K562 (cell line): ENCODE measurements around the gene METRN. TPM values are rescaled to one million over a fixed set of nuclear protein-coding genes. Genes with fewer than 3 reads are reported as not detected.

ENCODE experiments used
- ATAC-seq: fragments of 200-7000 bp; cut with Tn5 transposase; 3 replicates; pipeline ENCODE4 v1.9.1; 2020; ENCODE audit warnings: moderate library complexity
- BruUV-seq: library from RNA; stranded (reverse); fragments of 400-500 nt; replicated peaks from 2 replicates; lab custom pipeline; 2021; lab: Mats Ljungman, UMichigan
- CTCF ChIA-PET: fragments of 300-600 bp; formaldehyde crosslinking; extraction: SDS; loops from one replicate; lab custom pipeline; 2021; ENCODE audit warnings: low intra/inter-chr PET ratio; lab: Yijun Ruan, JAX
- POLR2A ChIA-PET: fragments of 300-600, 350-650 bp; sonication (Branson Sonifier 250); formaldehyde crosslinking; extraction: SDS; loops from one replicate; lab custom pipeline; 2021; ENCODE audit warnings: antibody characterized with exemption, inconsistent platforms; lab: Yijun Ruan, JAX
- DNase-seq, 4 experiments: peaks; one replicate each; pipeline versions ENCODE4 v3.0.0 to v3.0.0-alpha.2; 2011 to 2018; ENCODE audit warnings: low spot score in 3 of 4, mixed read lengths in 3 of 4; ENCODE audit errors: extremely low read depth in 1 of 4
- FAIRE-seq: peaks from 2 replicates; lab custom pipeline; 2011; peaks lifted over from hg19 to GRCh38; lab: Jason Lieb, UNC
- H2AFZ ChIP-seq: 2 replicates; pipeline ENCODE4 v1.6.0; 2011; ENCODE audit warnings: low read depth, low read length, control low read depth, inconsistent platforms
- H3K27ac ChIP-seq: fragments of 200-600 bp; 3 replicates; pipeline ENCODE4 v1.8.0; 2011; ENCODE audit warnings: low read depth, mild to moderate bottlenecking, control low read depth, inconsistent platforms, low read length, moderate library complexity, mixed read lengths; ENCODE audit errors: extremely low read depth
- H3K27me3 ChIP-seq, 2 experiments: fragments of 300-600 bp in 1 of 2; 2 replicates in 1 of 2; 3 replicates in 1 of 2; pipeline versions ENCODE4 v1.6.0 to v1.8.0; 2011; ENCODE audit warnings: inconsistent platforms in 2 of 2, low read length in 2 of 2, mild to moderate bottlenecking in 1 of 2, mixed read lengths in 1 of 2, moderate library complexity in 1 of 2; ENCODE audit not compliant: control insufficient read depth in 2 of 2, insufficient read depth in 2 of 2
- H3K36me3 ChIP-seq: fragments of 300-600 bp; 3 replicates; pipeline ENCODE4 v1.8.0; 2011; ENCODE audit warnings: mild to moderate bottlenecking, low read length, inconsistent platforms; ENCODE audit not compliant: control insufficient read depth, insufficient read depth
- H3K4me1 ChIP-seq, 2 experiments: fragments of 200-600 bp in 1 of 2; replicated peaks in 1 of 2; 2 replicates in 1 of 2; 3 replicates in 1 of 2; pipeline versions ENCODE4 v1.5.1 to v1.8.0; 2011; ENCODE audit warnings: inconsistent platforms in 2 of 2, low read length in 2 of 2, mild to moderate bottlenecking in 1 of 2, mixed read lengths in 1 of 2, moderate library complexity in 1 of 2; ENCODE audit not compliant: control insufficient read depth in 2 of 2, insufficient read depth in 2 of 2
- H3K4me2 ChIP-seq: 2 replicates; pipeline ENCODE4 v1.6.1; 2011; ENCODE audit warnings: low read length, control low read depth, inconsistent platforms, mixed read lengths; ENCODE audit not compliant: insufficient read depth
- H3K4me3 ChIP-seq: fragments of 200-600 bp; sonication (generic), shearing (Covaris generic); 2 replicates; pipeline ENCODE4 v1.5.1; 2016; ENCODE audit warnings: control low read depth, inconsistent platforms
- H3K79me2 ChIP-seq: fragments of 200-600 bp; 3 replicates; pipeline ENCODE4 v1.8.0; 2011; ENCODE audit warnings: low read length, inconsistent platforms; ENCODE audit not compliant: control insufficient read depth, insufficient read depth
- H3K9ac ChIP-seq, 2 experiments: 2 replicates each; pipeline versions ENCODE4 v1.6.0 to v1.6.1; 2011; ENCODE audit warnings: low read depth in 2 of 2, low read length in 2 of 2, control low read depth in 1 of 2, inconsistent platforms in 1 of 2, mild to moderate bottlenecking in 1 of 2, mixed read lengths in 1 of 2; ENCODE audit not compliant: insufficient read depth in 1 of 2
- H3K9me1 ChIP-seq: one replicate; pipeline ENCODE4 v1.6.0; 2011; ENCODE audit warnings: inconsistent platforms, mild to moderate bottlenecking, low read length, moderate library complexity; ENCODE audit not compliant: control insufficient read depth, insufficient read depth
- H3K9me3 ChIP-seq: replicated peaks from 2 replicates; pipeline ENCODE4 v1.5.1; 2011; ENCODE audit warnings: low read depth, low read length, inconsistent platforms; ENCODE audit not compliant: control insufficient read depth, insufficient read depth
- H4K20me1 ChIP-seq: replicated peaks from 2 replicates; pipeline ENCODE4 v1.6.1; 2011; ENCODE audit warnings: low read length, inconsistent platforms, mixed read lengths; ENCODE audit not compliant: control insufficient read depth, insufficient read depth
- CCNT2 ChIP-seq: IDR thresholded peaks from 2 replicates; pipeline ENCODE4 v1.6.1; 2011; ENCODE audit warnings: borderline replicate concordance, low read depth, mild to moderate bottlenecking, moderate library complexity, mixed read lengths, low read length; ENCODE audit not compliant: insufficient read length; ENCODE audit errors: extremely low read depth
- RBM22 ChIP-seq: fragments of 200-400 bp; formaldehyde crosslinking; IDR thresholded peaks from 2 replicates; pipeline ENCODE4 v1.6.1; 2018; ENCODE audit warnings: low read length, low read depth; ENCODE audit not compliant: poor library complexity, severe bottlenecking
- SFPQ ChIP-seq: fragments of 200-400 bp; formaldehyde crosslinking; IDR thresholded peaks from 2 replicates; pipeline ENCODE4 v1.6.1; 2017; ENCODE audit warnings: mild to moderate bottlenecking, low read depth, low read length, moderate library complexity
- TRIM28 ChIP-seq: fragments of 450-650 bp; IDR thresholded peaks from 2 replicates; pipeline ENCODE4 v1.6.1; 2017
- ZNF140 ChIP-seq: fragments of 250-450 bp; sonication (Bioruptor Pico); IDR thresholded peaks from 2 replicates; pipeline ENCODE4 v1.8.0; 2021; ENCODE audit warnings: moderate library complexity, mild to moderate bottlenecking, inconsistent platforms
- ZNF165 ChIP-seq: fragments of 250-450 bp; sonication (Bioruptor Pico); IDR thresholded peaks from 2 replicates; pipeline ENCODE4 v1.4.0; 2020; ENCODE audit warnings: borderline replicate concordance
- ZNF644 ChIP-seq: fragments of 200-800 bp; sonication (Bioruptor generic); IDR thresholded peaks from 2 replicates; pipeline ENCODE4 v1.6.1; 2016; ENCODE audit warnings: low read depth, missing genetic modification characterization, missing compliant biosample characterization
- WGBS: fragments of 100-300 bp; shearing (Covaris generic); methylation state at CpG from one replicate; pipeline ENCODE4 v1.1.6; 2016; ENCODE audit warnings: low coverage, mixed read lengths; ENCODE audit not compliant: insufficient coverage; ENCODE audit errors: missing lambda C conversion rate; 5-methylcytosine and 5-hydroxymethylcytosine counted together
- in situ Hi-C: fragments of 300-500 bp; cut with MboI; formaldehyde crosslinking; loops from 4 replicates; pipeline ENCODE4 v1.15.0; 2018; ENCODE audit warnings: inconsistent platforms, mixed read lengths
- intact Hi-C: fragments of 100-400 bp; cut with micrococcal nuclease; formaldehyde crosslinking; loops from 2 replicates; pipeline ENCODE4 v1.14.2; 2022
- polyA plus RNA-seq, 8 experiments: library from polyadenylated mRNA; depleted of rRNA in 4 of 8; stranded (reverse) in 5 of 8; unstranded in 3 of 8; fragments of >200 nt; fragmentation: Nextera tagmentation in 2 of 8; fragmentation: Illumina TruSeq in 1 of 8; extraction: Ambion mirVana in 2 of 8; extraction: Trizol in 1 of 8; gene quantifications; 2 replicates each; pipeline versions ENCODE4 v1.2.1 to v1.2.3, GENCODE V29; 2011 to 2014; ENCODE audit warnings: inconsistent platforms in 1 of 8, missing spikeins in 1 of 8
- total RNA-seq, 7 experiments: library from RNA; depleted of rRNA in 6 of 7; stranded (reverse); fragments of >200 nt in 6 of 7; fragmentation: Illumina TruSeq in 2 of 7; extraction: Trizol in 2 of 7; gene quantifications; 2 replicates each; pipeline versions ENCODE4 v1.2.1 to v1.2.3, GENCODE V29; 2011 to 2021; ENCODE audit warnings: low replicate concordance in 1 of 7

Gene METRN
- total and polyA plus RNA-seq, 9 of the 15 experiments (the other 6 are each of a cell fraction or from before 2014, with no cell fraction given) = 0.20 to 89.8 (median 15.4) TPM

- Histone ChIP-seq H3K9me3 (no peaks in the 10 kb centered on the region), H2AFZ (no peak overlapping the region), H3K27me3 (no peaks in the 10 kb centered on the region), H3K4me1 (peaks cover 18 to 92% of the 10 kb centered on the region in 2 experiments), H3K27ac (peak overlapping the region; percentile 32; the same call in 2 of the 3 replicates), H3K9me1 (peaks cover 6% of the 10 kb centered on the region), H3K79me2 (peaks cover 11% of the 10 kb centered on the region), H3K4me3 (no peak overlapping the region), H3K4me2 (no peak overlapping the region), H3K9ac (peak overlapping the region in 1 of 2 experiments; percentile 89; a peak in 2 of 4 replicates), H3K36me3 (peaks cover 86% of the 10 kb centered on the region; the same call in 2 of the 3 replicates), H4K20me1 (no peaks in the 10 kb centered on the region; the same call in 1 of the 2 replicates)
- ChIA-PET POLR2A (interaction anchor here (0.7 to 3.5 kb wide), 7 partner anchors 11 to 108 kb away, joined by 3 to 25 read pairs (median 4); partner anchors contain the start of genes ANTKMT and CCDC78), CTCF (no interaction called here)
- DNase-seq (no peak), ATAC-seq (no peak), FAIRE-seq (no peak)
- intact Hi-C loops = no loop called here
- TF ChIP-seq RBM22 (peak; percentile 15), ZNF644 (tag) (no peak), CCNT2 (no peak), SFPQ (no peak), ZNF165 (CRISPR knock-in tag) (no peak), TRIM28 (no peak), ZNF140 (no peak)
- in situ Hi-C loops = no loop called here
- WGBS = 92% methylated on average over 20 of the region's 25 CpGs
- no TSS peak for BruUV-seq
Observed at GRCh38 chr16:734981-735881, 20.3 kb downstream of the METRN start.
